PFSK-1 (cell line): Measurements from ENCODE around the gene SLC25A34.

Experiments used
- FOXP2 ChIP-seq: optimal IDR thresholded peaks from 2 replicates; pipeline ENCODE3; 2011; ENCODE audit warnings: borderline replicate concordance, control low read depth, inconsistent platforms; ENCODE audit not compliant: insufficient read depth; ENCODE audit errors: extremely low read length, extremely low read depth
- POLR2AphosphoS5 ChIP-seq: IDR thresholded peaks from 2 replicates; pipeline ENCODE4 v1.6.1; 2012; ENCODE audit warnings: low read depth, mild to moderate bottlenecking, control low read depth, low read length, moderate library complexity
- SIN3A ChIP-seq: IDR thresholded peaks from 2 replicates; pipeline ENCODE4 v1.6.1; 2012; ENCODE audit warnings: mild to moderate bottlenecking, low read length, moderate library complexity, borderline replicate concordance; ENCODE audit not compliant: insufficient read depth
- TAF1 ChIP-seq: IDR thresholded peaks from 2 replicates; pipeline ENCODE4 v1.6.1; 2012; ENCODE audit warnings: low read length, control low read depth, borderline replicate concordance; ENCODE audit not compliant: insufficient read depth
- TF ChIP-seq, protein P1 (sequence below), 2 experiments: IDR thresholded peaks; 2 replicates each; pipeline versions ENCODE4 v1.6.1 to v1.8.0; 2011 to 2012; ENCODE audit warnings: low read depth in 2 of 2, low read length in 2 of 2, control low read depth in 1 of 2, inconsistent platforms in 1 of 2, mild to moderate bottlenecking in 1 of 2, moderate library complexity in 1 of 2; ENCODE audit not compliant: insufficient read depth in 1 of 2

SLC25A34 gene

DNA sequence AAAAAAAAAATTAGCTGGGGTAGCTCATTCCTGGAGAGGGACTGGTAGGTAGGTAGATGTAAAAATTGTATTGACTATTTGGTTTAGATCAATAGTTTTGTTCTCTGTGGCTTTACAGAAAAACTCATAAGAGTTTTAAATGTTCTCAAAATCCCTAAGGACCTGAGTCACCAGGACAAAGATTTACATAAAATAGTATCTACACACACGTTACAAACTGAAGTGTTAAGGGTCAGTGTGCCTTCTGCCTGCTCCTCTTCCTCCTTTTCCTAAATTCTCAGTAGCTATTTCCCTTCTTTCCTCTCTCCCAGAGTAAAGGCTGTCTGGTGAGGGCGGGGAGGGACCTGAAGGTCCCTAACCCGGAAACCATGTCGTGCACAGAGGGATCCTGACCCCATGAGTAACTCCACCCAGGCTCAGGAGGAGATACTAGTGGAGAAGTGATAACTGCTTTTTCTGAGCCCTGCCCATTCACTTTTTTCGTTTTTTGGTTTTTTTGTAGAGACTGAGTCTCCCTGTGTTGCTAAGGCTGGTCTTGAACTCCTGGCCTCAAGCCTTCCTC lies 43.9 kb upstream of the SLC25A34 start:
- TF ChIP-seq POLR2AphosphoS5 = no peak
- TF ChIP-seq TAF1 = no peak
- TF ChIP-seq SIN3A = no peak
- TF ChIP-seq, protein P1, sequence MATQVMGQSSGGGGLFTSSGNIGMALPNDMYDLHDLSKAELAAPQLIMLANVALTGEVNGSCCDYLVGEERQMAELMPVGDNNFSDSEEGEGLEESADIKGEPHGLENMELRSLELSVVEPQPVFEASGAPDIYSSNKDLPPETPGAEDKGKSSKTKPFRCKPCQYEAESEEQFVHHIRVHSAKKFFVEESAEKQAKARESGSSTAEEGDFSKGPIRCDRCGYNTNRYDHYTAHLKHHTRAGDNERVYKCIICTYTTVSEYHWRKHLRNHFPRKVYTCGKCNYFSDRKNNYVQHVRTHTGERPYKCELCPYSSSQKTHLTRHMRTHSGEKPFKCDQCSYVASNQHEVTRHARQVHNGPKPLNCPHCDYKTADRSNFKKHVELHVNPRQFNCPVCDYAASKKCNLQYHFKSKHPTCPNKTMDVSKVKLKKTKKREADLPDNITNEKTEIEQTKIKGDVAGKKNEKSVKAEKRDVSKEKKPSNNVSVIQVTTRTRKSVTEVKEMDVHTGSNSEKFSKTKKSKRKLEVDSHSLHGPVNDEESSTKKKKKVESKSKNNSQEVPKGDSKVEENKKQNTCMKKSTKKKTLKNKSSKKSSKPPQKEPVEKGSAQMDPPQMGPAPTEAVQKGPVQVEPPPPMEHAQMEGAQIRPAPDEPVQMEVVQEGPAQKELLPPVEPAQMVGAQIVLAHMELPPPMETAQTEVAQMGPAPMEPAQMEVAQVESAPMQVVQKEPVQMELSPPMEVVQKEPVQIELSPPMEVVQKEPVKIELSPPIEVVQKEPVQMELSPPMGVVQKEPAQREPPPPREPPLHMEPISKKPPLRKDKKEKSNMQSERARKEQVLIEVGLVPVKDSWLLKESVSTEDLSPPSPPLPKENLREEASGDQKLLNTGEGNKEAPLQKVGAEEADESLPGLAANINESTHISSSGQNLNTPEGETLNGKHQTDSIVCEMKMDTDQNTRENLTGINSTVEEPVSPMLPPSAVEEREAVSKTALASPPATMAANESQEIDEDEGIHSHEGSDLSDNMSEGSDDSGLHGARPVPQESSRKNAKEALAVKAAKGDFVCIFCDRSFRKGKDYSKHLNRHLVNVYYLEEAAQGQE (IDR thresholded peaks at IDR 0.05; ENCODE audit: insufficient read depth in 1 of 2, low read depth in 2 of 2, low read length in 2 of 2) = no peak
- no peak for TF ChIP-seq FOXP2

DNA sequence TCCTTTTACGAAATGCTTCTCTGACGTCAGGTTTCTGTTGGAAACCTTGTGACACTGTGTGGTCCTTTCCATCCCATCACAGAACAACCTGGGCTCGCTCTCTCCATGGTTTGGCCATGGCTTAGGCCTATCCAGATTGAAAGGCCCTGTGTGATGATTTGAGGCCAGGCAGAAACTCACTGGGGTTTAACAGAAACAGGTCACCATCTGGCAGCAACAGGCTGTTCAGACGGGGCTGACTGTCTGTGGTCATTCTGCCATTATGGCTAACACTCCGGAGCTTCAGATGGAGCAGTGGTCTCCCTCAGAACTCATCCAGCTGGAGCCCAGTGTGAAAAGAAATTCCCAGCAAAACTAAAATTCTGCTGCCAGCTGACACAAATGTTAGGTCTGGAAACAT lies 42.7 kb upstream of the SLC25A34 start:
- TF ChIP-seq, protein P1 (IDR thresholded peaks at IDR 0.05; ENCODE audit: insufficient read depth in 1 of 2, low read depth in 2 of 2, low read length in 2 of 2) = no peak
- TF ChIP-seq SIN3A (no peak), POLR2AphosphoS5 (no peak), FOXP2 (no peak), TAF1 (no peak)

- TF ChIP-seq, protein P1 (IDR thresholded peaks at IDR 0.05; ENCODE audit: insufficient read depth in 1 of 2, low read depth in 2 of 2, low read length in 2 of 2) = no peak
- TF ChIP-seq POLR2AphosphoS5 (no peak), SIN3A (no peak), FOXP2 (no peak), TAF1 (no peak)
Measured at GRCh38 chr1:15696956-15697521, 39.0 kb upstream of the SLC25A34 start.

GRCh38 chr1:15698201-15698600 lies 37.9 kb upstream of the SLC25A34 start:
- TF ChIP-seq SIN3A (no peak), TAF1 (no peak), POLR2AphosphoS5 (no peak), FOXP2 (no peak)
- TF ChIP-seq, protein P1 (IDR thresholded peaks at IDR 0.05; ENCODE audit: insufficient read depth in 1 of 2, low read depth in 2 of 2, low read length in 2 of 2) = no peak
